Neural progenitor cell (in vitro differentiated cells): ENCODE measurements around the gene PIK3R6.

Source experiments
- EZH2 ChIP-seq: fragments of 200-600 bp; sonication (generic); IDR thresholded peaks from 2 replicates; pipeline ENCODE4 v1.6.1; 2017; ENCODE audit warnings: antibody characterized with exemption, mild to moderate bottlenecking, moderate library complexity
- EZH2phosphoT487 ChIP-seq: fragments of 200-600 bp; sonication (generic); IDR thresholded peaks from 2 replicates; pipeline ENCODE4 v1.6.1; 2017; ENCODE audit warnings: antibody characterized with exemption
- TF ChIP-seq, protein P1 (sequence below): fragments of 200-600 bp; sonication (generic); IDR thresholded peaks from 2 replicates; pipeline ENCODE4 v1.5.1; 2017; ENCODE audit warnings: antibody characterized with exemption, mild to moderate bottlenecking

GRCh38 chr17:8781776-8782175 lies 85.7 kb downstream of the PIK3R6 start:
- TF ChIP-seq, protein P1, sequence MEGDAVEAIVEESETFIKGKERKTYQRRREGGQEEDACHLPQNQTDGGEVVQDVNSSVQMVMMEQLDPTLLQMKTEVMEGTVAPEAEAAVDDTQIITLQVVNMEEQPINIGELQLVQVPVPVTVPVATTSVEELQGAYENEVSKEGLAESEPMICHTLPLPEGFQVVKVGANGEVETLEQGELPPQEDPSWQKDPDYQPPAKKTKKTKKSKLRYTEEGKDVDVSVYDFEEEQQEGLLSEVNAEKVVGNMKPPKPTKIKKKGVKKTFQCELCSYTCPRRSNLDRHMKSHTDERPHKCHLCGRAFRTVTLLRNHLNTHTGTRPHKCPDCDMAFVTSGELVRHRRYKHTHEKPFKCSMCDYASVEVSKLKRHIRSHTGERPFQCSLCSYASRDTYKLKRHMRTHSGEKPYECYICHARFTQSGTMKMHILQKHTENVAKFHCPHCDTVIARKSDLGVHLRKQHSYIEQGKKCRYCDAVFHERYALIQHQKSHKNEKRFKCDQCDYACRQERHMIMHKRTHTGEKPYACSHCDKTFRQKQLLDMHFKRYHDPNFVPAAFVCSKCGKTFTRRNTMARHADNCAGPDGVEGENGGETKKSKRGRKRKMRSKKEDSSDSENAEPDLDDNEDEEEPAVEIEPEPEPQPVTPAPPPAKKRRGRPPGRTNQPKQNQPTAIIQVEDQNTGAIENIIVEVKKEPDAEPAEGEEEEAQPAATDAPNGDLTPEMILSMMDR: no peak
- TF ChIP-seq EZH2phosphoT487: no peak
- TF ChIP-seq EZH2: no peak
